ENCODE measurements around the gene SCART1.
"Not testable (repeated sequence)": the region's sequence is repeated elsewhere in the genome, so short reads cannot be mapped to it uniquely, and the experiment has no call there.

SCART1 gene

DNA sequence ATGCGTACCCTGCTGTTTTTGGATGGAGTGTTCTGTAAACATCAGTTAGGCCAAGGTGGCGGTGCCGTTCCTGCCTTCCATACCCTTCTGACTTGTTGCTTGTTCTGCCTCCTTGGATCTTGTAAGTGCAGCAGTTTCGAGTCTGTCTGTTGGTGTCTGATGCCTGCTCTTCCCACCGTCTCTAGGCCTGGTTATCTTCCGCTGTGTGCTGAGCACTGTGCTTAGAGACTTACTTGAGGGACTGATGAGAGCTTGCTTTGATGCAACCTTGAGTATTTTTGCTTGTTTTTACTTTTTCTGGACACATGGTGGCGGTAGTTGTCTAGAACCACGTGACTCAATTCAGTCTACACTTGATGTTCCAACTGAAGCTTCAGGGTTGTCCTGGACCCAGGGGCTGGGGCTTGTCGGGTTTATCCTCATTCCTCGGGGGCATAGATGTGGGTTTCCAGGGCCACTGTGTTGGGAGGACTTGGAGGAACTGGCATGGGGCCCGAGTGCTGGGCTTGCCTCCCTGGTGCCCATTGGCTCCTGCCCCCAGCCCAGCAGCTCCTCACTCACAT lies 15.0 kb upstream of the SCART1 start:
- no peak for DNase-seq

DNA sequence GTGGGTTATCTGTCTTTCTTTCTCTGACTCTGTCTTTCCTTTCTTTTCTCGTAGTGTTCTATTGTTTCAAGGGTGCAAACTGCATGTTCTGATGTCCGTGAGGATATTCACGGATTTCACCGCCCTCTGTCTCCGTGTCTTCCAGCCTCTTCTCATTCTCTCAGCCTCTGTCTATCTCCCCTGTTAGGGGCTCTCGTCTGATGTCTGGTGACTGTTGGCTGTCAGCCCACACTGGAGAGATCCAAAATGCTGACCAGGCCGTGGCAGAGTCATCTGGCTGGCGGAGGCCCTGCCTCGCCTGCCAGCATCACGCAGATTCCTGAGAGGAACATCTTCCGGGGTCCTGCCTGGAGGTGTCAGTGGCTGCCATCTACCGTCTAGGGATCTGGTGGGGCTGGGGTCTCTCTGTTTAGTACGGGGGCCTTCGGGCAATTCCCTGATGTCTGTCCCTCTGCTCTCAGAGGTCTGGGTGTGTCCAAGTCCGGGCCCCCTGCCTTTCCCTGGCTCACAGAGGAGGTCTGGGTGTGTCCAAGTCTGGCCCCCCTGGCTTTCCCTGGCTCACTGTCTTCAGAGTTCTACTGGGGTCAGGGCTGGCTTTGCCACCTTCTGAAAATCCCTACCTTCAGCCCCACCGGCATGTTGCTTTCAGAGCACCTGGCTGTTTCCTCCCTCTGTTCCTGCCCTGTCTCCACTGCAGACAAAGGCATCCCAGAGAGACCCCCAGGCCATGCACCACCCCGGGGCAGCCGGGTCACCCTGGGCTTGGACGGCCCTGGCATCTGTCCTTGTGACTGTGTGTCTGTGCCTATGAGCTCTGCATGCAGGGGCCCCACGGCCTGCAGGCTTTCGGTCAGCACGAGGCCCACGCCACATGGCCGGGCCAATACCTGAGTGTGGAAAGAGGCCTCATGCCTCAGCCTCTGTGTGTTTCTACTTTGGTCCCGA lies 14.0 kb upstream of the SCART1 start:
- no peak for DNase-seq

DNA sequence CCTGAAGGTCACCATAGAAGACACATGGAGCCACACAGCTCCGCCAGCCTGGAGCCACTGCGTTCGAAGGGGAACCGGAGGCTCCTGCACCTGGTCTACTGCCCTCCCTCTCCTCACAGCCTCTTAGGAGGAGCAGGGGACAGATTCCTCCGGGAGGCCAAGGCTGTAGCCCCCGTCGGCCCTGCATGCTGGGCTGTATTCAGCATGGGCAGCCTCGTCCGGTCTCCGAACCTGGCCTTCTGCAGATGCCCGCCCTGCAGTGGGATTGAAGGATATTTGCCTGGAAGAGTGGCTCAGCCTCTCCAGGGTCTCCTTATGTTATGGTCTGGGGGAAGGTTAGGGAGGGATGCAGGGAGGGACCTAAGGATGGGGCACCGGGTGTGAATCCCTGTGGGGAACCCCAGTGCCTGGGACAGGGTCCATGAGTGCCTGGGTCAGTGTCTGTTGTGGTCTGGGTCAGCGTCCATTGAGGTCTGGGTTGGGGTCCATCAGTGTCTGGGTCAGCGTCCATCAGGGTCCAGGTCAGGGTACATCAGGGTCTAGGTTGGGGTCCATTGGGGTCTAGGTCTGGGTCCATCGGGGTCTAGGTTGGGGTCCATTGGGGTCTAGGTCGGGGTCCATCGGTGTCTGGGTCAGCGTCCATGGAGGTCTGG lies 13.0 kb upstream of the SCART1 start:
- no peak for DNase-seq

DNA sequence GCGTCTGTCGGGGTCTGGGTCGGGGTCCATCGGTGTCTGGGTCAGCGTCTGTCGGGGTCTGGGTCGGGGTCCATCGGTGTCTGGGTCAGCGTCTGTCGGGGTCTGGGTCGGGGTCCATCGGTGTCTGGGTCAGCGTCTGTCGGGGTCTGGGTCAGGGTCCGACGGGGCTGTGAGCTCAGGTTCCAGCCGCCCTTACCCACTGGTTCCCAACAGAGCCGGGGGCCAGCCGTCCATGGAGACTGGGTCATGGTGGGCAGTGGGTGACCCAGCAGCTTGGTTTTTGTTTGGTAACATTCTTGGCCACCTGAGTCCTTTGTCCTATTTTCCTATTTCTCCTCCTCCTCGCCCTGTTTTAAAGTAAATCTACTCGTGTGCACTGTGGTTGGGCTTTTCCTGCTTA lies 12.4 kb upstream of the SCART1 start:
- DNase-seq: not testable (repeated sequence)

DNA sequence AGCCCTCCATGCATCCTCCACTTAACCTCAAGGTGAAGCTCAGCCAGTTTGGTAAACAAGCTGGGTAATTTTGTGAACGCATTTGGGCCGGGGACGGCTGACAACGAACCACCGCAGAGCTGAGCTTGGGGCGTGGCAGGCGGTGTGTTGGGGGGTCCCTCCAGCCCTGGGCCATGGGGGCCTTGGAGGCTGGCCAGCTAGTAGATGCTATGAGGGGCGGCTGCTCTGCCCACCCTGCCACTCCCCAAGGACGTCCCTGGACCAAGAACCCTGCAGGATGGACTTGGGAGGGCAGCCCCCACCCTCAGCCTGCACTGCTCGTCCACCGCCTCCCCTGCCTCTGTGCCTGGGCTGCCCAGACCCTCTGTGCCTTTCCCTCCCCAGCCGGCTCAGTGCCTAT lies 12.0 kb upstream of the SCART1 start:
- DNase-seq: no peak

DNA sequence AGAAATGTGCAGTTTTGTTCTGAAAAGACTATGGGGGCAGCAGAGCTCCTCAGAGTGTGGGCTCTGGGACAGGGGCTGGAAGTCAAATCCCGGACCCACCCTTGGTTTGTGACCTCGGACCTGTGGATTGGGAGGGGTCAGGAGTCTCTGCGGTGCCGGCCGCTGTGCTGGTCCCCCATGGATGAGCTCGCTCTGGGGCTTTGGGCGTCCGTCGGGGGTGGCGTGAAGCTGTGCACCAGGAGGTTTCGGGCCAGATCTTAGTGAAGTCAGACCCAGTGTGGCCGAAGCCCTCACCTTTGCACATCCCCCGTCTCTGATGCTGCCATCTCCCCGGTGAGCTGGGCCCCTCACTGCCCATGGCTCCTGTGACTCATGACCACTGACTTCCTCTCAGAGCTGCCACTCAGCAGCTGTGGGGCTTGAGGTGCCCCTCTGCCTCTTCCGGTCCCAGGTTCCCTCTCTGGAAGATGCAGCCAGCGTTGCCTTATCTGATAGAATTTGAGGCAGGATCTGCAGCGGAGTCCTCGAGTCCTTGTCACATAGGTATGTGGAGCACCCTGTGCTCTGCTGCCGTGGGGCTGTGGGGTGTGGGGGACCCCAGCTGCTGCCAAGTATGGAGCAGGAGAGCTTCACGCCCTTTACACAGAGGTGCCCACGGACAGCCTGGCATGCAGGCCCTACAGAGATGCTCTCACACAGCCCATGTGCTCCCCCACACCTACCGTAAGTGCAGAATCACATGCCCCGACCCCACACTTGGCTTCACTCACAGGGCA lies 11.4 kb upstream of the SCART1 start:
- DNase-seq: no peak

DNA sequence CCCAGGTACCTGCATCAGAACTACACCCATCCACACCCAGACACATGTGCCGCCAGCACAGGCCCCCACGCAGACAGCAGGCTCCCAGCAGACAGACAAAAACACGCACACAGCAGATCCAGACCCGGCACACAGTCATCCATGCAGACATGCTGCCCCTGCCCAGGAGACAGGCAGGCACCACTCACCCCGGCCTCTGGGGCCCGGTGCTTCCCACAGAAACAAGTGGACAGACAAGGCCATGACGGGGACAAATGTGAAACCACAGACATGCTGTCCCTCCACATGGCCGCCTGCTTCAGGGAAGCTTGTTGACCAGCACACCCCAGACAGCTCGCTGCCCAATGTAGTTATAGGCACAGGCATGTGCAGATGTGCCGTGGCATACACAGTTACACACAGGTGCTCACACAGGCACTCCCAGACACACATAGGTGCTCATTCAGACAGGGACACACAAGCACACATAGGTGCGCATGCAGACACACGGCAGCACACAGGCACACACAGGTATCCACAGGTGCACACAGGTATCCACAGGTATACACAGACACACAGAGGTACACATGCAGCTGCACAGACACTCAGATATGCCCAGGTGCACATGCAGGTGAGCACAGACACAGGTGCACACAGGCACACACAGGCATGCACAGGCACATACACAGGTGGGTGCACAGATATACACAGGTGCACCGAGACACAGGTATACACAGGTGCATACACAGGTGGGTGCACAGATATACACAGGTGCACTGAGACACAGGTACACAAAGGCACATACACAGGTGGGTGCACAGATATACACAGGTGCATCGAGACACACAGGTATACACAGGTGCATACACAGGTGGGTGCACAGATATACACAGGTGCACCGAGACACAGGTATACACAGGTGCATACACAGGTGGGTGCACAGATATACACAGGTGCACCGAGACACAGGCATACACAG lies 10.5 kb upstream of the SCART1 start:
- no peak for DNase-seq

DNA sequence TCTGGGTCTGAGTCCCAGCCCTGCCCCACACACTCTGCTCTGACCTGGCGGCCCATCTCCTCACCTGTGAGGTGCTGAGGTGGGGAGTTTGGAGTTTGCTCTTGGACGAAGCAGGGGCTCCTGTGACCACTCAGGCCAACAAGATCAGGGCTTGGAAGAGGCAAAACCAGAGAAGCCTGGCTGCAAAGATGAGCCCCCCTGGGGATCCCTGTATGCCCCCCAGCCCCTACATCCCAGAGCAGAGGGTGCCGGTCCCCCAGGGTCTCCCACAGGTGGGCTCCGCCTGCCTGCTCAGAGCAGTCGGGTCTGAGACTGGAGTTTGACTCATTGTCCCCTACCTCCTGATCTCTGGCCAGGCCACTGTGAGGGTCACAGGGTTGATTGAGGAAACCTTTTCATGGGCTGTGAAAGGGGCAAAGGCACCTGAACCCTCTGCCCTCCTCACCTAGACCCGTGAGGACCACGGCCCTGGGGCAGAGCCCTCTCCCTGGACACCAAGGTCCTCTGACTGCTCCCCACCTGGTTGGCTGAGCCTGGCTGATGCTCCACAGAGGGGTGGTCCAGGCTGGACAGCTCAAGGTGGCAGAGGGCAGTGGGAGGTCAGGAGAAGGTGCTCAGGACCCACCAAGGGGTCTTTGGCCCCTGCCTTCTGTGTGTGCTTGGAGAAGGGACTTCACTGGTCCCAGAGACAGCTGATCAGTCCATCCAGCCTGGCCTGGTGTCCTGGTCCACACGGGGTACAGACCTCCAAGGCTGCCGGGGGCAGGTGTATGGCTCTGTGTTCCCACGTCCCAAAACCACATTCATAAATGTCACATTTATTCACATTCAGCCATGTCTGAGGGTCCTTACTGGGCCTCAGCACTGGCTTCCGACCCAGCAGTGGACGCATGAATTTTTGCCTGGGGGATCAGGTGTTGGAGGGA lies 9.1 kb upstream of the SCART1 start:
- DNase-seq: no peak

DNA sequence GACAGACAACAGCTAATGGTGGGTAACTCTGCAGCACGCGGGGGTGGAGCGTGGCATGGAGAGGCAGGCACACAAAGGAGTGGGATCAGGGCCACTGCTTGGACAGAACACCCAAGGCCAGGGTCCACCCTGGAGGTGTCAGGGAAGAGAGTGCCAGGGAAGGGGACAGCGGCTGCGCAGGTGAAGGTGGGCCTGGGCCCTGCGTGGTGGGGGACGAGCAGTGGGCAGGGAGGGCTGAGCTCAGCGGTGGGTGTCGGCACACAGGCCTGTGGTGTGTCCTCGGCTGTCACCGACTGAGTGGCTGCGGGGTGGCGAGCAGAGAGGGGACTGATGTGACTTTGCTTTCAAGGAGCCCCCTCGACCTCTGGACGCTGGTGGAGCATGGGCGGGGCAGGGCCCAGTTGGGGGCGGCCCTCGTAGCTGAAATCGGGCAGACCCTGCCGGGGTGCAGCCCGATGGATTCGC lies 8.4 kb upstream of the SCART1 start:
- DNase-seq: no peak

DNA sequence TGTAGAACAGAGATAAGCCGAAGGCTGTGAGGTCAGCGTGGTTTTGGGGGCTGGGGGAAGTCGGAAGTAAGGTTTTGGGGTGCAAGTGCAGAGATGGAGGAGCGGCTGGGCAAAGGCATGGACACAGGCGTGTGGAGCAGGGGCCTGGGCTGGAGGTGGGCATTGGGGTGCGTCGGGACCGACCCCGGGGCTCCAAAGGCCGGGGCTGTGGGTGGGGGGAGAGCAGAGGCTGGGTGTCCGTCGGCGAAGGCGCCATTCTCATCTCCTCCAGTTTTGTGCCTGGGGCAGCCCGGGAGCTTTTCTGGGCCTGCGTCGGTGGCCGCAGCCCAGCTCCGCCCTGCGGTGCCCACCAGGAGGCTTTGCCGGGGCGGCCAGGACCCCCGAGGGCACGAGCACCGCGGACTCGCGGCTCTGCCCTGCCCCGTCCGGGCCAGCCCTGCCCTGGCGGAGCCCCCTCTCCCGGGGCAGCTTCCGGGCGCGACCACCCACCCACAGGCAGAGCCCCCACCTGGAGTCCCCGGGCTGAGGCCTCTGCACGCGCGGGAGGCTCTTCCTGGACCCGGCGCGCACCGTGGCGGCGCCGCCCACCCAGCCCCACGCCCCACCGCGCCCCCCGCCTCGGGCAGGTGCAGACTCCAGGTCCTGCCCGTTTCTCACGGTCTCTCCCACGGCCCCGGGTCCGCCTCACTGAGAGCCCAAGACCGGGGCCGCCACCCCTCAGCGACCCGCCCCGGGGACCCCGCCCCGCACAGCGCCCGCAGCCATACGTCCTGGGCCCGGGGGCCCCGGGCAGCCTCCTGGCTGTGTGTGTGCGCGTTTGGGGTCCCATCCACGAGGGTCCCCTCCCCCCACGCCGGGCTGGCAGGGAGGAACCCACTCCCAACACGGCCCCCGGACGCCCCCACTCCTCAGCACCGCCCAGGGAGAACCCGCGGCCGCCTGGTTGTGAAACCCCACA lies 7.7 kb upstream of the SCART1 start:
- DNase-seq: no peak

DNA sequence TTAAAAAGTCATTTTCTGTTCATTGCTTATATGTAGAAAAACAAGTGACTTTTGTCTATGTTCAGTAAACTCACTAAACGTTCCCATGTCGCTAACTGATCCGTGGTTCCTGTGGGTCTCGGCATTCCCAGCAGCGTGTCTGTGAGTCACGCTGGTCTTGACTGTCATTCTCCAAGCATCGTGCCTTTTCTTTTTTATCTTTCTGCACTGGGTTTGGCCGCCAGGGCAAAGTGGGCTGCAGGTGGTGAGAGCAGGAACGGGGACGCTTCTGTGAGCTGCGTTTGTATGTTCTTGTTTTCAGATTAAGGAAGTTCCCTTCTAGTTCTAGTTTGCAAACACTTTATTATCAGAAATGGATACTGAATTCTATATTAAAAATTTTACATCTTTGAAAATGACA lies 6.8 kb upstream of the SCART1 start:
- no peak for DNase-seq

DNA sequence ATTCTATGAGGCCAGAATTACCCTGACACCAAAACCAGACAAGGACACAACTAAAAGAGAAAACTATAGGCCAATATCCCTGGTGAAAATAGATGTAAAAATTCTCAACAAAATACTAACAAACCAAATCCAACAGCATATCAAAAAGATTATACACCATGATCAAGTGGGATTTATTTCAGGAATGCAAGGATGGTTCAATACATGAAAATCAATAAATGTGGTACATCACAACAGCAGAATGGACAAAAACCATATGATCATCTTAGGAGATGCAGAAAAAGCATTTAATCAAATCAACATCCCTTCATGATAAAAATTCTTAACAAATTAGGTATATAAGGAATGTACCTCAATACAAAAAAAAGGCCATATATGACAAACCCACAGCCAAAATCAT lies 5.6 kb upstream of the SCART1 start:
- no peak for DNase-seq

DNA sequence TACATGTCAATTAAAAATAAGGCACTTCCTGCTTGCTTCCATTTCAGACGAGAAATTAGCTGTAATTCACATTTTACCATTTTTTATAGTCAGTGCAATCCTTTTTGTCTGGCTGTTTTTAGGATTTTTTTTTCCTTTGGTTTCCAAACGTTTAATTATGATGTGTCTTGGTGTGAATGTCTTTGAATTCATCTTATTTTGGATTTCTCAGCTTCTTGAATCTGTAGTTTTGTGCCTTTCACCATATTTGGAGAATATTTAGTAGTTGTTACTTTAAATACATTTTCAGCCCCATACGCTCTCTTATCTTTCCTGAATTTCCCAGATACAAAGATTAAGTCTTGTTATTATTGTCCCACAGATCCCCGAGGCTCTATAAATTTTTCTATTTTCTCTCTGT lies 2.4 kb upstream of the SCART1 start:
- no peak for DNase-seq

DNA sequence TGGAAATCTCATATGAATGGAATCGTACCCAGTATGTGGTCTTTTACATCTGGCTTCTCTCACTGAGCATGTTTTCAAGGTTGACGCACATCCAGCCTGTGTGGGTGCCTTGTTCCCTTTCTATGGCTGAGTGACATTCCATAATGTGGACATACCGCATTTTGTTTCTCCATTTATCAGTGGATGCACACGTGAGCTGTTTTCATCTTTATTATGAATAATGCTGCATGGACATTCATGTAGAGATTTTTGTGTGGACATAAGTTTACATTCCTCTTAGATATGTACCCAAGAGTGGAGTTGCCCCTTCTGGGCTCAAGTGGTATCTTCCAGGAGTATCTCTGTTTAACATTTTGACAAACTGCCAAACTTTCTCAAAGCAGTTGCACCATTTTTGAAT lies 1.3 kb upstream of the SCART1 start:
- no peak for DNase-seq

DNA sequence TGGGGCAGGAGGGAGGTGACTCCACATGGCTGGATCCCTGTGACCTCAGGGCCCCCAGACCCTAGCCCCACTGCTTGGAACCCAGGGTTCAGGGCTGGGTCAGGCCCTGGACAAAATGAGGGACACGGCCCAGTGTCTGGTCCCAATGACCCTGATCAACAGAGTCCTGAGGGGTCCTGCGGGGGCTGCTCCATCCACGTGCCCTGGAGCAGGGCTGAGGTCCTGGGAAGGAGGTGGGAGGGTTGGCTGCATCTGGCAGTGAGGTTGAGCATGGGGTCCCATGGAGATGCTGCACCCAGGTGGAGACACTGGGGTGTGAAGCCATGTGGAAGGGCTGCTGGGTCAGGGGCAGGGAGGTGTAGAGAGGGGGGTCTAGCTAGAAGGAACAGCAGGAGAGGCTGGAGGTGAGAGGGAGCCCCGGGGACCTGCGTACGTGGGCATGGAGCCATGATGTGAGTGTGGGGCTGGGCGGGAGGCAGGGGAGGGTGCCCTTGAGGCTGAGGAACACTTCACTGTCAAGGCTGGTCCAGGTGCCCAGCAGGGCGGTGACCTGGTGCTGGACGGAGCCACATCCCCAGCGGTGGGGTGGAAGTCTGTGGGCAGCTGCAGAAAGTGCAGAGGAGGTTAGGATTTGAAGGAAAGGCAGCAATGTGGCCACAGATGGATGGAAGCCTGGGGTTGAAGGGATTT lies 604 bp downstream of the SCART1 start:
- DNase-seq: no peak

DNA sequence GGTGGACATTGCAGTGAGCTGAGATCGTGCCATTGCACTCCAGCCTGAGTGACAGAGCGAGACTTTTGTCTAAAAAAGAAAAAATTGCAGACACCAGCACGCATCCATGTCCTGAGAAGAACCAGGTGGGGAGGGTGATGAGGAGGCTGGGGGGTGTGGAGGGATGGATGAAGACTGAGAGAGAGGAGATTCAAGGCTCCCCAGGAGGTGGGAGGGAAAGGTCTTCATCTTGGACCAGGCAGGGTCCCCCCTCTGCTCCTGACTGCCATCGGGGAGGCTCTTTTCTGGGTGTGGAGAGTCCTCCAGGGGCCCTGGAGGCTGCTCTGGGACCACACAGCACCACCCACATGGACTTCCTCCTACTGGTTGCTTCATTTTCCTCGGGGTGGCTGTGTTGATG lies 1.5 kb downstream of the SCART1 start:
- no peak for DNase-seq

DNA sequence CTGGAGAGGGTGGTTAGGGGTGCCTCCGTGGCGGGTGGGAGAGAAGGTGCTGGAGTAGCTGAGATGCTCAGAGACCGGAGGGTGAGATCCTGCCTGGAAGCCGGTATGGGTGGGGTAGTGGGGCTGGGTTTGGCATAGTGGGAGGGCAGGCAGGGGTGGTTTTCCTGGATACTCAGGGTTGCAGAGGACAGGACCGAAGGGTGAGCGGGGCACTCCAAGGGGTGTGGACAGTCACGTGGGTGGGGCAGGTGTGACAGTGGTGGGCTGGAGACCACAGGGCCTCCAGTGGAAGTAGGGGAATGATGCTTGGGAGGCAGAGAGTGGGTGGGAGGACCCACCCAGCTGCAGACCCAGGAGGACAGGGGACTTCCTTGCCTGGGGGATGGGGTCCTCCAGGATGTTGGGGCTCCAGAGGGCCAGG lies 1.9 kb downstream of the SCART1 start:
- DNase-seq: no peak

DNA sequence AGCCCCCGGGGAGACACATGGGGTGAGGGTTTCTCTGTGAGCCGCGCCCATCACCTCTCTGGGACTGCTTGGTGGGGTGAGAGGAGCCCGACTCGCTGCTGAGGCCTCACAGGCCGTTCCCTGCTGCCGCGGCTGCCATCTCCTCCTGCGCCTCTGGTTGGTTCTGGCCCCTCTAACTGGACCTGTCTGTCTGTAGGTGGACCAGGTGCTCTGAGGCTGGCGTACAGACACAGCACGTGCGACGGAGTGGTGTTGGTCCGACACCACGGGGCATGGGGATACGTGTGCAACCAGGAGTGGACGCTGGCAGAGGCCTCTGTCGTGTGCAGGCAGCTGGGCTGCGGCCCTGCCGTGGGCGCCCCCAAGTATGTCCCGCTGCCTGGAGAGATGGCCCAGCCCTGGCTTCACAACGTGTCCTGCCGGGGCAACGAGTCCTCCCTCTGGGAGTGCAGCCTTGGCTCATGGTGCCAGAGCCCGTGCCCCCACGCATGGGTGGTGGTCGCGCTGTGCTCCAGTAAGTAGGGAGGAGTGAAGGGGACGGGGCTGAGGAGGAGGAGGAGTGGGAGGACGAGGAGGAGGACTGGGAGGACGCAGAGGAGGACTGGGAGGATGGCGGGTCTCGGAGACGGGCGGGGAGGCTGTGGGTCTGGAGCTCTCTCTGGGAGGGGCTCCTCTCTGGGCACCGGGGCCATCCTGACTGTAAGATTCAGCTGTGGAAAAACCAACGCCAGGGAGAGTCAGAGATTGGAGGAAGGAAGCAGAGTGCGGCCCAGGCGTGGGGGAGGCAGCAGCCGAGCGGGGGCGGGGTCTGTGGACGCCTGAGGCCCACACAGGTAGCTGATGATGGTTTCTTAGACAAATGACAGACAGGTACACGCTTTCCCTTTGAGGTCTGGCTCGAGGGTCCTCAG lies 2.6 kb downstream of the SCART1 start:
- DNase-seq: no peak
